DMS153 treated with DMSO at 0.1 percent for 48 hours (cell line): ENCODE measurements around the gene MXRA8.
A peak's percentile ranks its signal among the peaks of the same experiment; 100 is the strongest.

Source experiments
- DNase-seq: peaks from one replicate; lab custom pipeline; 2025; ENCODE audit not compliant: unreplicated experiment; lab: John Stamatoyannopoulos, UW

The MXRA8 gene

DNA sequence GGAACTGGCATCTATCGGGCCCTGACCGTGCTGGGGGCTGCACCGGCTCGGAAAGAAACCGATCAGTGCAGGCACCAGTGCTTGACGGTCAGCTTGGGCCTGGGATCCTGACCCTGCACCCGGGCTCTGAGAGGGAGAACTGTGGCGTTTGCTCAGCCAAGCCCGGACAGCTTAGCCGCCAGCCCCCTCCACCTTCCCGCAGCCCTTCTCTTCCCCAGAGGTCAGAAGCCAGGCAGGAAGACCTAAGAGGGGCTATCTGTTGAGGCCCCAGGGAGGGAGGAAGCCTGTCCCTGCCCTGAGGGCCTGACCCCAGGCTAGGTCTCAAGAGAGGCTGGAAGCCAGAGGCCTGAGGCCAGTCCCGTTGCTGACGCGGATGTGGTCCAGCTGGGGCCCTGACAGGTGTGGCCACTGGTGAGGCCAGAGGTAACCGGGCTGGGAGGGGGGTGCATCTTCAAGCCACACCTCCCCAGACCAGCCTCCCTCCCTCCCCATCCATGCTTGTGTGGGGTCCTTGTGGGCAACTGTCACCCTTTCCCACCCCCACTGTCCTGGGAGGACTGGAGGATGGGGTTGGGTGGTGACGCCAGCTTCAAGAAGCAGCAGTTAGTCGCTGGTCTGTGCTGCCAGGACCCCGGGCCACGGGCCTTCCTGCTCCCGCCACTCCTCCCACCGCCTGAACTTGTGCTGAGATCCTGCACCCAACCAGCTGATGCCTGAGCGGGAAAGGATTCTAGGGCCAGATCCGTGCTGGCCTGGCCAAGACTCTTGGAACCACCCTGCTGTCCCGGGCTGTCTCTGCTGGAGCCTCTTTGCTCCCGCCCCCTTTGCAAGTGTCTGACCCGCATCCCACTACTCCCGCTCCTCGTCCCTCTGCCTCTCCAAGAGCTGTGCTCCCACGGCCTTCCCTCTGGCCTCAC is 6.6 kb downstream of the MXRA8 start:
- no peak for DNase-seq

DNA sequence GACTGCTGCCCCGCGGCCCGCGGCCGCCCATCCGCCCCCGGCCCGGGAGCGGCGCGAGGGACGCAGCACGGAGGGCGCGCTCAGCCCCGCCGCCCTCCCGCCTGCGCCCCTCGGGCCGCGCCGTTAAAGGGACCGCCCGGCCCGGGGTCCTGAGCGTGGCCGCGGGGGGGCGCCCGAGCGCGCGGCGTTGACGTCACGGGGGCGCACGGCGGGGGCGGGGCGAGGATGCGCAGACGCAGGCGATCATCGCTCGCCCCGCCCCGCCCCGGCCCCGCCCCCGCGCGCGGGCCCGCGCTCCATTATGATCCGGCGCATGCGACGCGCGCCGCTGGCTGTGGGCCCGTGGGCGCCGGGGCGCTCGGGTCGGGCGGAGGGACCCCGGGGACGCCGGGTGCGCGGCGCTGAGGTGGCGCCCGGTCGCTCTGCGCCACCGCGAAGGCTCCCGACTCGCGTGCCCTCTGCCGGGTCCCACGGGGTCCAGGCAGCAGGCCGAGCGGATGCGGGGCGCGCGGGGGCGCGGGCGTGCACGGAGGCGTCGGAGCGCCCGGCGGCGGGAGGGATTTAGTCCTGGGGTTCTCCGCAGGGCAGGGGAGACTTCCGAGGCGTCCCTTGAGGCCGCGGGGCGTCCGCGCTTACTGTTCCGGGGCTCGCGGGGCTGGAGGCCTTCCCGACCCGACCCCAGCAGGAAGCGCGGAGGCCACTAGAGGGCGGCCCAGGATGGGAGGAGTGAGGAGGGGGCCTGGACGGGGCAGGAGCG is 8.9 kb downstream of the MXRA8 start, which contains the start of gene DVL1:
Gene DVL1 (minus strand): TSS at position 163 of the 757 bp plus-strand sequence. CDS start 353 bp downstream, outside the sequence.
- DNase-seq = peak; percentile 61

DNA sequence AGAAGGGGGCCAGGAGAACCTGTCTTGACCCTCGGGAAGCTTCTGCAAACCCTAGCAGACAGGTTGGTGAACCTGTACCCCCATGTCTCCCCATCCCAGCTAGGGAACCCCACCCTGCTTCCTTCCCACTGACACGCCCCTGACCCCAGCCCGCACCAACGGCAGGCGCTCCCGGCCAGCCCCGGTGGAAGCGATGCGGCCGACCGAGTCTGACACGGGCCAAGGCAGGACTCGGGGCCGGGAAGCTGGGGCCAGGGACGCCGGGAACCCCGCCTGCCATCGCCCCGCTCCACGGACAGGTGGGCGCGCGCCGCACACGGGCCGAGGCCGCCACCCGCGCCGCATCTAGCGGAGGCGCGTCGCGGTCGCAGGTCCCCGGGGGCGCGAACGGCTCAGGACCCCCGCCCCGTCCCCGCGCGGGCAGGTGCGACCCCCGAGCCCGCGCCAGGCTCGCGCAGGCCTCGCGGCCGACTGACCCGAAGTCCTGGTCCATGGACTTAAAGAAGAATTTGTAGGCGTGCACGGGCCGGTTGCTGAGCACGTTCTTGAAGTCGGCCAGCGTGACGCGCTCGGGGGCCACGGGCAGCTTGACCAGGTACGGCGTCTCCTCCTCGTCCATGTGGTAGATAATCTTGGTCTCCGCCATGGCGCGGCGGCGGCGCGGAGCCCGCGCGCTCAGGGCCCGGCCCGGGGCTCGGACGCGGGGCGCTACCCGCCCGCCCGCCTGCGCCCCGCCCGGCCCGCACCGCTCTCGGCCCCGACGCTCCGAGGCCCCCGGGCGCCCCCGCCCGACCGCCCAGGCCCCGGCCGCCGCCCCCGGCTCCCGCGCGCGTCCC is 9.7 kb downstream of the MXRA8 start:
- no peak for DNase-seq

- no peak for DNase-seq
Measured at GRCh38 chr1:1347663-1348419, 10.5 kb downstream of the MXRA8 start.

DNA sequence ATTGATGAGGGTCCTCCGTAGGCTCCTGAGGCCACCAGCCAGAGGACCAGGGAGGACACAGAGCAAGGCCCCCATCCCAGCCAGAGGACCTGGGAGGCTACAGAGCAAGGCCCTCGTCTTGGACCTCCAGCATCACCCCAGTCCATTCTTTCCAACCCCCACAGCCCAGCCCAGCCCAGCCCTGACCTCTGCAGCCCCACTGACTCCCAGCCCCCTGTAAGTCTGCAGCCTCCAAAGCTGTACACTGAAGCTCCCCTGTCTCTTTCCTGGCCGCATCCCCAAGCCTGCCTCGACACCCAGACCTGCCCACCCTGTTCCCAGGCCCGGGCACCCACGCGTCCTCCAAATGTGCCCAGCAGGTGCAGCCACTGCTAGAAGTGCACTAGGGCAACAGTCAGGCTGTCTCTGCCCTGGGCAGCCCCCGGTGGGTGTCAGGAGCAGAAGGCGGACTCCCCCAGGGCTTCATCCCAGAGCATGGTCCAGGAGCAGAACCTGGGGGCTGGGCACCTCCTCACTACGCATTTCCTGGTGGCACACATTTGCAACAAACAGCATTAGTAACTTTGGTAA is 11.2 kb downstream of the MXRA8 start:
- no peak for DNase-seq

GRCh38 chr1:1346501-1346890 is 11.9 kb downstream of the MXRA8 start:
- DNase-seq = no peak

- DNase-seq = no peak
Measured at GRCh38 chr1:1345860-1346500, 12.4 kb downstream of the MXRA8 start.

DNA sequence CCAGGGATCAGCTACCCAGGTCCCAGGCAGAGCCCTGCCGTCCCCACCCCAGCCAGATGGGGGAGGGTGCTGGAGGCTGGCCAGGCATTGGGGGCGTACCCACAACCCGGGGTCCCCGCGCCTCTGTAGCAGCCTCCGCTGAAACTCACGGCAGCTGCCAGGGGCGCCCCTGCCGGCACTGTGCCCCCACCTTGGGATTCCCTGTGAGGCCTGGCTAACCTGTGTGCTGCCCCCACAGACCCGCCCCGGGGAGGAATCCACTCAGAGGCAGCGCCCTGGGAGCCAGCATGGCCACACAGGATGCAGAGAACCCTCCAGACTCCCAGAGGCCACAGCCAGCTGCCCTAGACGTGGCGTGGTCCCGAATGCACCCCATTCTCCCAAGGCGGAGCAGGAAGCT is 13.0 kb downstream of the MXRA8 start:
- DNase-seq = no peak

DNA sequence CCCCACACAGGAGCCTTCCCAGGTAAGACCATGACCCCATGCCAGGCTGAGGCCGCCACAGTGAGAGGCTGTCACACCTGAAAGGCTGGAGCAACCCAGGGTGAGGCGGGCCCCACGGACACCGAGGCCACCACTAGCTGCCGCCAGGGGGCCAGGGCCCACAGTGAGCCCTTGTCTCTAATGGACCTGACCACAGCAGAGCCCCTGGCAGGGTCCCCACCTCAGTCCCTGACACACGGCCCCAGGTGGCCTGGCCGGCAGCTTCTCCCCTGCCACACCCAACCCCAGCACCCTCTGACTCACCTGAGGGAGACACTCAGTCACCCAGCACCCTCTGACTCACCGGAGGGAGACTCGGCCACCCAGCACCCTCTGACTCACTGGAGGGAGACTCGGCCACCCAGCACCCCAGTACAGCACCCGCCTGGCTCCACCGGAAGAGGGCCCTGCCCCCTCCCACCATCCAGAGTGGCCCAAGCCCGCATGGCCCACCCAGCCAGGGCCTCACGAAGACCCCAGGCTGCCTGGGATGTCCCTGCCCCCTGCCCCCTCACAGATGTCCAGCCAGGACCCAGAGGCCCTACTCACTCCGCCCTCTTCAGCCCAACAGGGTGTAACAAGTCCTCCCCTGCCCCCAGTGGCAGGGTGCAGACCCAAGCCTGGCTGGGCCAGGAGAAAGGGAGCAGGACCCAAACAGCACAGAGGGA is 13.5 kb downstream of the MXRA8 start:
- DNase-seq = no peak

DNA sequence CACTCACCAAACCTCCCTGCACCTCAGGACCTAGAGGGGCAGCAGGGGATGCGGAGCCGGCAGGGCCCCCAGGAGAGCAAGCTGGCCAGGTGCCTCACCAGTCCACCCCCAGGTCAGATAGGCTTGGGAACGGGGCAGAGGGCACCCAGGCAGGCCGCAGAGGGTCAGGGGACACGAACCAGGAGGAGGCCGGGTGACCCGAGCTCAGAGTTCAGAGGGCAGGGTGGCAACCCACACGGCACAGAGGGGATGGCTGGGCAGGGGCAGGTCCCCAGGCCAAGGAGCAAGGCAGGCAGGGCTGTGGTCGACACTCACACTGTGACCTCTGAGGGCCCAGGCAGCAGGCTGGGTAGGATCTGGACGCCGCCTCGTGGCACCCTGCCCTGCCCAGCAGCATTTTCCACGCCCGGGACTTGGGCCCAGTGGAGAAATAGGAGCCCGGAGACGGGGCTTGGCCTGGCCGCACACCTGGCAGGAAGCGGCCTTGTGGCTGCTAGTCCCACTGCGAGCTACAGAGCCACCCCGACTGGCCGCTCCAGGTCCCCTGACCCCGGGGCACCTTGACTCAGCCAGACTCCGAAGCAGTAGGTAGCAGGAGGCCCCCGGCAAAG is 14.4 kb downstream of the MXRA8 start:
- DNase-seq = no peak

DNA sequence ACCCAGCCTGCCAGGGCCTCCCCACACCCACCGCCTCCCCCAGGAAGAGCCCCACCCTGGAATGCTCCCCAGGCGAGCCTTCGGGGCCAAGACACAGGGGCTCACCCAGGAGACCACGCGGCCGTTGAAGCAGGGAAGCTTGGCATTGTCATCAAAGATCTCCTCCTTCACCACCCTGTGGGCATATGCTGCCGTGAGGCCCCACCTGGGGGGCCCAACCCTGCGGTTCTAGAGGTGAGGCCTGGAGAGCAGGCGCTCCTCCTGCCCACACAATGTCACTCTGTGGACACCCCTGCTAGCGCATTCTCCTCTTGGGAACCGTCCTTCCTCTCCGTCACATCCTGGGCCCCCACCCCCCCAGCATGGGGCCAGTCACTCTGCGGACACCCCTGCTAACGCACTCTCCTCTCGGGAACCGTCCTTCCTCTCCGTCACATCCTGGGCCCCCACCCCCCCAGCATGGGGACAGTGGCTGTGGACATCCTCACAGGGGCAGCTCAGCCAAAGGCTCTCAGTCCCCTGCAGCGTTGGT is 15.7 kb downstream of the MXRA8 start:
- no peak for DNase-seq

GRCh38 chr1:1342061-1342562 is 16.2 kb downstream of the MXRA8 start:
- no peak for DNase-seq

DNA sequence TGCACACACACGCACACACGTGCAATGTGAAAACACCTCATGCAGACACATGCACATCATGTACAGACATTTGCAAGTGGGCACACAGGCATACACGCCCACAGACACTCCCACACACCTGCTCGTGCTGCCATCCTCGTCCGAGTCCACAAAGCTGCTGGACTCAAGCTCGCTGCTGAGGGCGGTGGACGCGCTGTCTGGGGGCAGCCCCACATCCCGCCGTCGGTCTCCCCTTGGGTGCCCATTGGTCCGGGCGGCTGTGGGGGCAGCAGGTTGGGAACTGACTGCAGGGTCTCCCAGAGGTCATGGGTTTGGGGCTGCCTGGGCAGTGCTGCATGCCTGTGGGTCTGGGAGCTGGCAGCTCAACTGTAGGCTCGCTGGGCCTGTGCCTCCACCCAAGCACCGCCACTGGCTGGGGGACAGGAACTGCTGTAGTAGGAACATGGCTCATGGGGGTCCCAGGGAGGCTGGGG is 16.8 kb downstream of the MXRA8 start:
- DNase-seq = no peak

- no peak for DNase-seq
Measured at GRCh38 chr1:1340791-1341548, 17.4 kb downstream of the MXRA8 start.

- no peak for DNase-seq
Measured at GRCh38 chr1:1340185-1340584, 18.2 kb downstream of the MXRA8 start.

DNA sequence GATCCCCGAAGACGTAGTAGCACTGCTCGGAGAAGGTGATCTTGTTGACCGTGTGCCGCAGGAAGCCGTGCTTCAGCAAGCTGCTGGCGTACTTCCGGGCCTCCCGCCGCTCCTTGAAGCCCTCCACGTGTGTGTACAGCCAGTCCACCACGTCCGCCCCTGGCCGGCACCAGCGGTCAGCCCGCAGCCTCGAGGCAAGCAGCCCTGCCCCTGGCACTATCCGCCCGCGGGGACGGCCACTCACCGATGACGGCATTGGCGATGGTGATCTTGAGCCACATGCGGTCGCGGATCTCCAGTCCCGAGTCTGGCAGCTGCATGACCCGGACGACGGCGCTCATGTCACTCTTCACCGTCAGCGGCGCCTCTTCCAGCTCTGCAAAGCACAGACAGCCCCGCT is 20.1 kb downstream of the MXRA8 start:
- DNase-seq = no peak

GRCh38 chr1:1337793-1338147 is 20.6 kb downstream of the MXRA8 start:
- DNase-seq = no peak
